Middle frontal gyrus (tissue), 1 donor: ENCODE data around the gene ACVR1C.

ENCODE experiments used
- DNase-seq: peaks from one replicate; pipeline ENCODE4 v3.0.0-alpha.2; 2015; ENCODE audit warnings: low spot score; ENCODE audit errors: extremely low spot score

The ACVR1C gene

GRCh38 chr2:157497638-157498314, 130.9 kb downstream of the ACVR1C start:
- DNase-seq: peak; percentile 22

- peak; percentile 54 for DNase-seq
Measured at GRCh38 chr2:157492189-157492773, 136.4 kb downstream of the ACVR1C start.

- no peak for DNase-seq
Measured at GRCh38 chr2:157489983-157490382, 138.7 kb downstream of the ACVR1C start.

GRCh38 chr2:157488877-157489276, 139.8 kb downstream of the ACVR1C start:
- no peak for DNase-seq

GRCh38 chr2:157487747-157488146, 140.9 kb downstream of the ACVR1C start:
- no peak for DNase-seq

- no peak for DNase-seq
Measured at GRCh38 chr2:157487271-157487610, 141.4 kb downstream of the ACVR1C start.

GRCh38 chr2:157486596-157487270, 141.9 kb downstream of the ACVR1C start:
- no peak for DNase-seq

GRCh38 chr2:157480182-157480961, 148.3 kb downstream of the ACVR1C start:
- peak; percentile 33 for DNase-seq

- DNase-seq: no peak
Measured at GRCh38 chr2:157479081-157480027, 149.3 kb downstream of the ACVR1C start.

GRCh38 chr2:157477919-157478318, 150.7 kb downstream of the ACVR1C start:
- no peak for DNase-seq

- DNase-seq: no peak
Measured at GRCh38 chr2:157476953-157477709, 151.5 kb downstream of the ACVR1C start.
